Sigmoid colon (tissue), 4 donors: ENCODE results near the gene ZNF407.

Experiments used
- CTCF ChIP-seq, 4 experiments: fragments of 450-650 bp in 3 of 4; fragments of 200-600 bp in 1 of 4; IDR thresholded peaks; one replicate each; pipeline ENCODE4 v1.5.1; 2016 to 2019; ENCODE audit warnings: antibody characterized with exemption in 4 of 4, mild to moderate bottlenecking in 3 of 4, moderate library complexity in 2 of 4
- EP300 ChIP-seq, 4 donors: sonication (generic); formaldehyde crosslinking; IDR thresholded peaks; one replicate each; pipeline ENCODE4 v1.6.1; 2017; ENCODE audit warnings: antibody characterized with exemption in 4 of 4
- POLR2A ChIP-seq, 2 donors: fragments of 450-650 bp; IDR thresholded peaks; one replicate each; pipeline ENCODE4 v1.6.1; 2016; ENCODE audit warnings: antibody characterized with exemption in 2 of 2, mild to moderate bottlenecking in 2 of 2, moderate library complexity in 2 of 2
- POLR2AphosphoS5 ChIP-seq, 4 donors: sonication (generic); formaldehyde crosslinking; IDR thresholded peaks; one replicate each; pipeline ENCODE4 v1.6.1; 2017; ENCODE audit warnings: antibody characterized with exemption in 4 of 4

- TF ChIP-seq CTCF (IDR thresholded peaks at IDR 0.05) (no peak), POLR2A (IDR thresholded peaks at IDR 0.05) (no peak), POLR2AphosphoS5 (IDR thresholded peaks at IDR 0.05) (no peak), EP300 (IDR thresholded peaks at IDR 0.05) (no peak)
Measured at GRCh38 chr18:75114231-75114764, 516.6 kb downstream of the ZNF407 start.
